GM23338 (cell line): Measurements from ENCODE around the gene KCNMB3.

Source experiments
- REST ChIP-seq: IDR thresholded peaks from one replicate; pipeline ENCODE4 v1.6.1; 2018; ENCODE audit warnings: antibody characterized with exemption; ENCODE audit not compliant: unreplicated experiment
- TF ChIP-seq, protein P1 (sequence below), 2 experiments: fragments of 200-600 bp in 1 of 2; sonication (generic) in 1 of 2; conservative IDR thresholded peaks; 2 replicates each; pipeline versions ENCODE4 v1.5.1 to v1.6.1; 2016 to 2017; ENCODE audit warnings: antibody characterized with exemption in 2 of 2, low read depth in 2 of 2, mild to moderate bottlenecking in 2 of 2, moderate library complexity in 1 of 2

DNA sequence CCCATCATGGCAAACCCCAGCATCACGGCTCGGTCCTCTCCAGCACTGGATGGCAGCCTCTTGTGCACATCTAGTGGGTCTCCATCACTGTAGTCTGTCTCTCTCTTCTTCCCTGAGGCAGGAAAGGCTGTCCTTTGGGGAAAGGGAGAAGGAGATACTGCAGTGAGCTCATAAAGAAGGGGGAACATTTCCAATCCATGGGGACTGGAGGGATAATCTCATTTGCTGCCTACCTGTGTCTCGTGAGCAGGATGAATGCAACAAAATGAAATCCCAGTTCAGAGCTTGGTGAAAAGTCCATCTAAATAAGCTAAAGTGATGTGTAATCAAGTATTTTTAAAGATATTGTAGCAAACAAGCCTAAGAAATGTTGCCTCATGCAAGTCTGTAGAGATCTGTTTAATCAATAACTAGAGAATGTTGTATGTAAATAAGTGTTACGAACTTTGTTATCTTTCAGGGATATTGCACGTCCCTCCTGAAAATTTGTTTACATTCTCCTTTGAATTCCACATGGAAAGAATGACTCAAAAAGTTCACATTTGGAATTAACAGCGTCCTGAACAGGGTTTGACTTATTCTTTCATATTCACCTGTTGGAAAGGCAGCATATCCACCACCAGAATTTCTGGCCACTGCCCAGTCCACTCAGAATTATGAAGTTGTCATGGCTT lies at the start of gene KCNMB3:
- TF ChIP-seq REST: no peak
- TF ChIP-seq, protein P1, sequence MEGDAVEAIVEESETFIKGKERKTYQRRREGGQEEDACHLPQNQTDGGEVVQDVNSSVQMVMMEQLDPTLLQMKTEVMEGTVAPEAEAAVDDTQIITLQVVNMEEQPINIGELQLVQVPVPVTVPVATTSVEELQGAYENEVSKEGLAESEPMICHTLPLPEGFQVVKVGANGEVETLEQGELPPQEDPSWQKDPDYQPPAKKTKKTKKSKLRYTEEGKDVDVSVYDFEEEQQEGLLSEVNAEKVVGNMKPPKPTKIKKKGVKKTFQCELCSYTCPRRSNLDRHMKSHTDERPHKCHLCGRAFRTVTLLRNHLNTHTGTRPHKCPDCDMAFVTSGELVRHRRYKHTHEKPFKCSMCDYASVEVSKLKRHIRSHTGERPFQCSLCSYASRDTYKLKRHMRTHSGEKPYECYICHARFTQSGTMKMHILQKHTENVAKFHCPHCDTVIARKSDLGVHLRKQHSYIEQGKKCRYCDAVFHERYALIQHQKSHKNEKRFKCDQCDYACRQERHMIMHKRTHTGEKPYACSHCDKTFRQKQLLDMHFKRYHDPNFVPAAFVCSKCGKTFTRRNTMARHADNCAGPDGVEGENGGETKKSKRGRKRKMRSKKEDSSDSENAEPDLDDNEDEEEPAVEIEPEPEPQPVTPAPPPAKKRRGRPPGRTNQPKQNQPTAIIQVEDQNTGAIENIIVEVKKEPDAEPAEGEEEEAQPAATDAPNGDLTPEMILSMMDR (conservative IDR thresholded peaks at IDR 0.05; ENCODE audit: low read depth in 2 of 2): no peak
